PFSK-1 (cell line): ENCODE measurements around the gene STIM2.

Source experiments
- FOXP2 ChIP-seq: optimal IDR thresholded peaks from 2 replicates; pipeline ENCODE3; 2011; ENCODE audit warnings: borderline replicate concordance, control low read depth, inconsistent platforms; ENCODE audit not compliant: insufficient read depth; ENCODE audit errors: extremely low read length, extremely low read depth
- POLR2AphosphoS5 ChIP-seq: IDR thresholded peaks from 2 replicates; pipeline ENCODE4 v1.6.1; 2012; ENCODE audit warnings: low read depth, mild to moderate bottlenecking, control low read depth, low read length, moderate library complexity
- SIN3A ChIP-seq: IDR thresholded peaks from 2 replicates; pipeline ENCODE4 v1.6.1; 2012; ENCODE audit warnings: mild to moderate bottlenecking, low read length, moderate library complexity, borderline replicate concordance; ENCODE audit not compliant: insufficient read depth
- TAF1 ChIP-seq: IDR thresholded peaks from 2 replicates; pipeline ENCODE4 v1.6.1; 2012; ENCODE audit warnings: low read length, control low read depth, borderline replicate concordance; ENCODE audit not compliant: insufficient read depth
- TF ChIP-seq, protein P1 (sequence below), 2 experiments: IDR thresholded peaks; 2 replicates each; pipeline versions ENCODE4 v1.6.1 to v1.8.0; 2011 to 2012; ENCODE audit warnings: low read depth in 2 of 2, low read length in 2 of 2, control low read depth in 1 of 2, inconsistent platforms in 1 of 2, mild to moderate bottlenecking in 1 of 2, moderate library complexity in 1 of 2; ENCODE audit not compliant: insufficient read depth in 1 of 2

DNA sequence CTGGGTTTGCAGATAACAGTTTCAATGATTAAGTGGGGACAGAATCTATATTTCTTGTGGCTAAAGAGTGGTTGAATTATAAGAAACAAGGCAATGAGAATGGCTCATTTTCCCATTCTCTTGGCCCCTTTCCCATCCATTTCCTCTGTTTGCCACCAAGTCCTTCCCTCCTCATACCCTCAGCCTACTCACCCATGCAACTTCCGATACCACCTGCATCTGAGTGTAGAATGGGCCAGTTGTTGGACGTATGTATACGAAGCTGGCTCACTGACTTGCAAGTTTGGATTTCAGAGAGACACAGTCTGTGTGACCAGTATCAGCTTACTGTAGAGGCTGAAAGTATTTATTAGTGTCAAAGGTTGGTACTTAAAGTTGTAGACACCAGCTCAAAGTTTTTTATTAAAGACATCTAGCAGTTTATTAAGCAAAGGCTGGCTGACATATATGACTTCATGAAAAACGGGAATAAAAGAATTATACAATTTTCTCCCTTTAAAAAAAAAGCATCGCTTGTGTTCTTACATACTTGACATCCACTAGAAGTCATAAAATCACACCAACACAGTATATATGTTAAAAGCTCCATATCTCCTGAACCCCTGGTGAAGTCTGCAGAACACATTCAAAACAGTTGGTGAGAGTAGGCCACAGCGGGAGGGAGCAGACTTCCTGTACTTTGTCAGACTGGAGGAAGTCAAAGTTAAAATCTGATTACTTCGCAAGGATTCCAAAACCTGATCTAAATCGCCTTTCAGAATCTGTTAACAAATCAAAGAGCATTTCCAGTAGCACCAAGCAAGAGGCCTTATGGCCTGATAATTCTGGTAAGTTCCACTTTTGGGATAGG lies 22.4 kb upstream of the STIM2 start:
- TF ChIP-seq, protein P1, sequence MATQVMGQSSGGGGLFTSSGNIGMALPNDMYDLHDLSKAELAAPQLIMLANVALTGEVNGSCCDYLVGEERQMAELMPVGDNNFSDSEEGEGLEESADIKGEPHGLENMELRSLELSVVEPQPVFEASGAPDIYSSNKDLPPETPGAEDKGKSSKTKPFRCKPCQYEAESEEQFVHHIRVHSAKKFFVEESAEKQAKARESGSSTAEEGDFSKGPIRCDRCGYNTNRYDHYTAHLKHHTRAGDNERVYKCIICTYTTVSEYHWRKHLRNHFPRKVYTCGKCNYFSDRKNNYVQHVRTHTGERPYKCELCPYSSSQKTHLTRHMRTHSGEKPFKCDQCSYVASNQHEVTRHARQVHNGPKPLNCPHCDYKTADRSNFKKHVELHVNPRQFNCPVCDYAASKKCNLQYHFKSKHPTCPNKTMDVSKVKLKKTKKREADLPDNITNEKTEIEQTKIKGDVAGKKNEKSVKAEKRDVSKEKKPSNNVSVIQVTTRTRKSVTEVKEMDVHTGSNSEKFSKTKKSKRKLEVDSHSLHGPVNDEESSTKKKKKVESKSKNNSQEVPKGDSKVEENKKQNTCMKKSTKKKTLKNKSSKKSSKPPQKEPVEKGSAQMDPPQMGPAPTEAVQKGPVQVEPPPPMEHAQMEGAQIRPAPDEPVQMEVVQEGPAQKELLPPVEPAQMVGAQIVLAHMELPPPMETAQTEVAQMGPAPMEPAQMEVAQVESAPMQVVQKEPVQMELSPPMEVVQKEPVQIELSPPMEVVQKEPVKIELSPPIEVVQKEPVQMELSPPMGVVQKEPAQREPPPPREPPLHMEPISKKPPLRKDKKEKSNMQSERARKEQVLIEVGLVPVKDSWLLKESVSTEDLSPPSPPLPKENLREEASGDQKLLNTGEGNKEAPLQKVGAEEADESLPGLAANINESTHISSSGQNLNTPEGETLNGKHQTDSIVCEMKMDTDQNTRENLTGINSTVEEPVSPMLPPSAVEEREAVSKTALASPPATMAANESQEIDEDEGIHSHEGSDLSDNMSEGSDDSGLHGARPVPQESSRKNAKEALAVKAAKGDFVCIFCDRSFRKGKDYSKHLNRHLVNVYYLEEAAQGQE (IDR thresholded peaks at IDR 0.05; ENCODE audit: insufficient read depth in 1 of 2, low read depth in 2 of 2, low read length in 2 of 2) = peak in 1 of 2 experiments; percentile 46; a peak in 1 of 4 replicates
- TF ChIP-seq SIN3A = no peak
- no peak for TF ChIP-seq TAF1
- TF ChIP-seq POLR2AphosphoS5 = no peak
- TF ChIP-seq FOXP2 = no peak
